Esophagus muscularis mucosa (tissue), 3 donors: Measurements from ENCODE around the gene MORC2.

ENCODE experiments used
- POLR2AphosphoS5 ChIP-seq, 2 donors: sonication (generic); formaldehyde crosslinking; IDR thresholded peaks; one replicate each; pipeline ENCODE4 v1.6.1; 2017; ENCODE audit warnings: antibody characterized with exemption in 2 of 2
- TF ChIP-seq, protein P1 (sequence below), 3 experiments: fragments of 200-600 bp in 2 of 3; fragments of 450-650 bp in 1 of 3; sonication (generic) in 2 of 3; IDR thresholded peaks; one replicate each; pipeline ENCODE4 v1.5.1; 2017 to 2019; ENCODE audit warnings: antibody characterized with exemption in 3 of 3, mild to moderate bottlenecking in 2 of 3, moderate library complexity in 1 of 3

DNA sequence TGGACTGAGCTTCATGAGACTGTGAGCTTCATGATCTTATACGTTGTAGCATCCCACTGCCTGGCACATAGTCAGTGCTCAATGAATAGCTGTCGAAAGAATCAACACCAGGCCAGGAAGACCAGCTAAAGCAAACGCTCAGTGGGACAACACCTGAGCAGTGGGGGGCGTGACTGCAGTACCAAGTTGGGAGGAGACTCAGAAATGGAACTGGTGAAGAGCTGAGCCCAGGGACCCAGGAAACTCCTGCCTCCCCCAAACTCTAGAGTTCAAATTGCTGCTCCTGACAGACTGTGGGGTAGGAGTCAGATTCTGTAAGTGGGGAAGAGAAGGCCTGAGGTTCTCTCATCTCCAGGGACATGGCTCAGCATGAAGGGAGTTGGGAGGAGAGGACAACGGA, 59.3 kb downstream of the MORC2 start:
- TF ChIP-seq, protein P1, sequence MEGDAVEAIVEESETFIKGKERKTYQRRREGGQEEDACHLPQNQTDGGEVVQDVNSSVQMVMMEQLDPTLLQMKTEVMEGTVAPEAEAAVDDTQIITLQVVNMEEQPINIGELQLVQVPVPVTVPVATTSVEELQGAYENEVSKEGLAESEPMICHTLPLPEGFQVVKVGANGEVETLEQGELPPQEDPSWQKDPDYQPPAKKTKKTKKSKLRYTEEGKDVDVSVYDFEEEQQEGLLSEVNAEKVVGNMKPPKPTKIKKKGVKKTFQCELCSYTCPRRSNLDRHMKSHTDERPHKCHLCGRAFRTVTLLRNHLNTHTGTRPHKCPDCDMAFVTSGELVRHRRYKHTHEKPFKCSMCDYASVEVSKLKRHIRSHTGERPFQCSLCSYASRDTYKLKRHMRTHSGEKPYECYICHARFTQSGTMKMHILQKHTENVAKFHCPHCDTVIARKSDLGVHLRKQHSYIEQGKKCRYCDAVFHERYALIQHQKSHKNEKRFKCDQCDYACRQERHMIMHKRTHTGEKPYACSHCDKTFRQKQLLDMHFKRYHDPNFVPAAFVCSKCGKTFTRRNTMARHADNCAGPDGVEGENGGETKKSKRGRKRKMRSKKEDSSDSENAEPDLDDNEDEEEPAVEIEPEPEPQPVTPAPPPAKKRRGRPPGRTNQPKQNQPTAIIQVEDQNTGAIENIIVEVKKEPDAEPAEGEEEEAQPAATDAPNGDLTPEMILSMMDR (IDR thresholded peaks at IDR 0.05) = no peak
- no peak for TF ChIP-seq POLR2AphosphoS5 (IDR thresholded peaks at IDR 0.05)
